H1 (cell line): Measurements from ENCODE around the gene UNC5B.

Experiments
- BCL11A ChIP-seq, 2 experiments: IDR thresholded peaks; one replicate each; pipeline ENCODE4 v1.6.1; 2011; ENCODE audit warnings: low read depth in 2 of 2, low read length in 2 of 2, mild to moderate bottlenecking in 2 of 2
- CBX8 ChIP-seq: fragments of 300-800, 300-1000 bp; sonication (generic); IDR thresholded peaks from 2 replicates; pipeline ENCODE4 v1.7.1; 2016; ENCODE audit warnings: low read depth, low read length, borderline replicate concordance
- CREB1 ChIP-seq: IDR thresholded peaks from 2 replicates; pipeline ENCODE4 v1.6.1; 2012; ENCODE audit warnings: inconsistent platforms
- EP300 ChIP-seq, 2 experiments: IDR thresholded peaks; 1 replicate in 1 of 2; 2 replicates in 1 of 2; pipeline ENCODE4 v1.6.1; 2011 to 2012; ENCODE audit warnings: low read depth in 2 of 2, low read length in 2 of 2, mild to moderate bottlenecking in 2 of 2, borderline replicate concordance in 1 of 2, inconsistent platforms in 1 of 2, moderate library complexity in 1 of 2
- GABPA ChIP-seq: IDR thresholded peaks from 2 replicates; pipeline ENCODE4 v1.6.1; 2011; ENCODE audit warnings: mild to moderate bottlenecking, low read length, moderate library complexity, borderline replicate concordance; ENCODE audit not compliant: insufficient read depth
- JUND ChIP-seq: IDR thresholded peaks from 2 replicates; pipeline ENCODE4 v1.6.1; 2011; ENCODE audit warnings: mild to moderate bottlenecking, improper control_type of control experiment, low read length
- POLR2A ChIP-seq, 2 experiments: IDR thresholded peaks; 1 replicate in 1 of 2; 2 replicates in 1 of 2; pipeline ENCODE4 v1.6.1; 2011; ENCODE audit warnings: low read depth in 2 of 2, low read length in 2 of 2, mild to moderate bottlenecking in 2 of 2; ENCODE audit errors: control extremely low read depth in 1 of 2
- RNF2 ChIP-seq: fragments of 200-900, 300-1000 bp; sonication (generic); IDR thresholded peaks from 2 replicates; pipeline ENCODE4 v1.7.1; 2016; ENCODE audit warnings: borderline replicate concordance, low read depth, mild to moderate bottlenecking, antibody characterized with exemption, low read length; ENCODE audit not compliant: poor library complexity, severe bottlenecking; ENCODE audit errors: missing control alignments
- SIN3A ChIP-seq, 2 experiments: IDR thresholded peaks in 1 of 2; conservative IDR thresholded peaks in 1 of 2; 2 replicates each; pipeline ENCODE4 v1.6.1; 2011 to 2012; ENCODE audit warnings: low read length in 2 of 2, improper control_type of control experiment in 1 of 2, low read depth in 1 of 2, mild to moderate bottlenecking in 1 of 2
- SP2 ChIP-seq: IDR thresholded peaks from 2 replicates; pipeline ENCODE4 v1.6.1; 2012; ENCODE audit warnings: mild to moderate bottlenecking, low read length, inconsistent platforms
- TCF12 ChIP-seq: IDR thresholded peaks from 2 replicates; pipeline ENCODE4 v1.6.1; 2011; ENCODE audit warnings: low read depth, mild to moderate bottlenecking, low read length
- TF ChIP-seq, protein P1 (sequence below), 3 experiments: IDR thresholded peaks; 1 replicate in 2 of 3; 2 replicates in 1 of 3; pipeline versions ENCODE4 v1.5.1 to v1.6.1; 2011; ENCODE audit warnings: low read length in 3 of 3, mild to moderate bottlenecking in 3 of 3, inconsistent platforms in 2 of 3, low read depth in 1 of 3, moderate library complexity in 1 of 3; ENCODE audit not compliant: insufficient read depth in 1 of 3; ENCODE audit errors: control extremely low read depth in 1 of 3
- TF ChIP-seq, protein P2 (sequence below): IDR thresholded peaks from 2 replicates; pipeline ENCODE4 v1.6.1; 2011; ENCODE audit warnings: low read length, improper control_type of control experiment

DNA sequence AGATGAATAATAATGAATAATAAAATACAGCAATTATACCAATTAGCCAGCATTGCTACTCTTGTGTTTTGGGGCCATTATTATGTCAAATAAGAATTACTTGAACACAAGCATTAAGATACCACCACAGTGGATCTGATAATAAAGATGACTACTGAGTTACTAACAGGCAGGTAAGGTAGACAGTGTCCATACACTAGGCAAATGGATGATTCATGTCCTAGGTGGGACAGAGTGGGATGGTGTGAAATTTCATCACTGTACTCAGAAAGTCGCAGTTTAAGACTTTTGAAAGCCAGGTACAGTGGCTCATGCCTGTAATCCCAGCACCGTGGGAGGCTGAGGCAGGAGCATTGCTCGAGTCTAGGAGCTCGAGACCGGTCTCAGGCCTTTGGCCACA, 8.7 kb upstream of the UNC5B start:
- no peak for TF ChIP-seq SIN3A (conservative IDR thresholded peaks at IDR 0.05 in 1 of 2, IDR thresholded peaks at IDR 0.05 in 1 of 2; ENCODE audit: low read depth in 1 of 2, low read length in 2 of 2)
- no peak for TF ChIP-seq CREB1
- TF ChIP-seq BCL11A (IDR thresholded peaks at IDR 0.05; ENCODE audit: low read depth in 2 of 2, low read length in 2 of 2): no peak
- TF ChIP-seq CBX8: no peak
- TF ChIP-seq RNF2: no peak
- TF ChIP-seq, protein P1, sequence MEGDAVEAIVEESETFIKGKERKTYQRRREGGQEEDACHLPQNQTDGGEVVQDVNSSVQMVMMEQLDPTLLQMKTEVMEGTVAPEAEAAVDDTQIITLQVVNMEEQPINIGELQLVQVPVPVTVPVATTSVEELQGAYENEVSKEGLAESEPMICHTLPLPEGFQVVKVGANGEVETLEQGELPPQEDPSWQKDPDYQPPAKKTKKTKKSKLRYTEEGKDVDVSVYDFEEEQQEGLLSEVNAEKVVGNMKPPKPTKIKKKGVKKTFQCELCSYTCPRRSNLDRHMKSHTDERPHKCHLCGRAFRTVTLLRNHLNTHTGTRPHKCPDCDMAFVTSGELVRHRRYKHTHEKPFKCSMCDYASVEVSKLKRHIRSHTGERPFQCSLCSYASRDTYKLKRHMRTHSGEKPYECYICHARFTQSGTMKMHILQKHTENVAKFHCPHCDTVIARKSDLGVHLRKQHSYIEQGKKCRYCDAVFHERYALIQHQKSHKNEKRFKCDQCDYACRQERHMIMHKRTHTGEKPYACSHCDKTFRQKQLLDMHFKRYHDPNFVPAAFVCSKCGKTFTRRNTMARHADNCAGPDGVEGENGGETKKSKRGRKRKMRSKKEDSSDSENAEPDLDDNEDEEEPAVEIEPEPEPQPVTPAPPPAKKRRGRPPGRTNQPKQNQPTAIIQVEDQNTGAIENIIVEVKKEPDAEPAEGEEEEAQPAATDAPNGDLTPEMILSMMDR (IDR thresholded peaks at IDR 0.05; ENCODE audit: control extremely low read depth in 1 of 3, insufficient read depth in 1 of 3, low read depth in 1 of 3, low read length in 3 of 3): no peak
- TF ChIP-seq TCF12: no peak
- no peak for TF ChIP-seq SP2
- TF ChIP-seq POLR2A (IDR thresholded peaks at IDR 0.05; ENCODE audit: control extremely low read depth in 1 of 2, low read depth in 2 of 2, low read length in 2 of 2): no peak
- TF ChIP-seq GABPA: no peak
- no peak for TF ChIP-seq EP300 (IDR thresholded peaks at IDR 0.05; ENCODE audit: borderline replicate concordance in 1 of 2, low read depth in 2 of 2, low read length in 2 of 2)
- TF ChIP-seq JUND: no peak
- TF ChIP-seq, protein P2, sequence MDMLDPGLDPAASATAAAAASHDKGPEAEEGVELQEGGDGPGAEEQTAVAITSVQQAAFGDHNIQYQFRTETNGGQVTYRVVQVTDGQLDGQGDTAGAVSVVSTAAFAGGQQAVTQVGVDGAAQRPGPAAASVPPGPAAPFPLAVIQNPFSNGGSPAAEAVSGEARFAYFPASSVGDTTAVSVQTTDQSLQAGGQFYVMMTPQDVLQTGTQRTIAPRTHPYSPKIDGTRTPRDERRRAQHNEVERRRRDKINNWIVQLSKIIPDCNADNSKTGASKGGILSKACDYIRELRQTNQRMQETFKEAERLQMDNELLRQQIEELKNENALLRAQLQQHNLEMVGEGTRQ: no peak
